HFFc6 (cell line): ENCODE results near the gene XPNPEP2. TPM values are rescaled to one million over a fixed set of nuclear protein-coding genes. Genes with fewer than 3 reads are reported as not detected.

ENCODE experiments used
- DNase-seq: peaks from one replicate; pipeline ENCODE4 v3.0.0-alpha.2; 2018
- H3K27ac Mint-ChIP-seq: 2 replicates; pipeline ENCODE4 v1.8.0; 2020; ENCODE audit warnings: mild to moderate bottlenecking, mixed read lengths
- H3K27me3 Mint-ChIP-seq: 2 replicates; pipeline ENCODE4 v1.8.0; 2021; ENCODE audit warnings: mild to moderate bottlenecking, moderate library complexity, mixed read lengths; ENCODE audit not compliant: insufficient read depth
- H3K36me3 Mint-ChIP-seq: 2 replicates; pipeline ENCODE4 v1.8.0; 2021; ENCODE audit warnings: low read depth, mixed read lengths
- H3K4me1 Mint-ChIP-seq: 2 replicates; pipeline ENCODE4 v1.8.0; 2020; ENCODE audit warnings: low read depth, mixed read lengths
- H3K4me3 Mint-ChIP-seq: 2 replicates; pipeline ENCODE4 v1.8.0; 2020; ENCODE audit warnings: mild to moderate bottlenecking, moderate library complexity, mixed read lengths
- H3K9me3 Mint-ChIP-seq: 2 replicates; pipeline ENCODE4 v1.8.0; 2020; ENCODE audit warnings: mild to moderate bottlenecking, mixed read lengths
- total RNA-seq, 6 experiments: library from RNA; stranded (reverse); fragmentation: NEBNext Ultra II Directional; extraction: Animal tissue kit (Norgen Biotek cat#: 25700); gene quantifications; 2 replicates in 1 of 6; 3 replicates in 5 of 6; pipeline ENCODE4 v1.2.3, GENCODE V29; 2021
- TF ChIP-seq, protein P1 (sequence below): fragments of 200-600 bp; sonication (generic); IDR thresholded peaks from 2 replicates; pipeline ENCODE4 v1.5.0; 2021; ENCODE audit warnings: antibody characterized with exemption, mild to moderate bottlenecking

Gene XPNPEP2
- total RNA-seq, 6 experiments from 2014 or later: not detected

DNA sequence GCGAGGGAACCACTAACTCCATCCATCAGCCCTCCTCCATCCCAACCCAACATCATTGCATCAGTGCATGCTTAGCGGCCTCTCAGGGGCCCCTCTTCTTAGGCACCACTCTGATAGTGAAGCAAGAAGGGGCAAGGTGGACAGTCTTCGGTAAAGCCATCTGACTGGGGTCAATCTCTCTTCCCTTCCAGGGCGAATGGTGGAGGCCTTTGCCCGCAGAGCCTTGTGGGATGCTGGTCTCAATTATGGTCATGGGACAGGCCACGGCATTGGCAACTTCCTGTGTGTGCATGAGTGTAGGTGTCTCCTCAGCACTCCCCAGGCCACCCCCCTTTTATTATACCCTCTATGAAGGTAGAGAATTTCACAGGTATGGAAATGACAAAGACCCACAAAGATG is 22.2 kb downstream of the XPNPEP2 start:
- no peak overlapping the region for H3K27ac Mint-ChIP-seq
- no peaks in the 10 kb centered on the region for H3K9me3 Mint-ChIP-seq
- no peaks in the 10 kb centered on the region for H3K36me3 Mint-ChIP-seq
- peaks cover 2% of the 10 kb centered on the region for H3K27me3 Mint-ChIP-seq
- H3K4me1 Mint-ChIP-seq: peaks cover 12% of the 10 kb centered on the region; the same call in 1 of the 2 replicates
- H3K4me3 Mint-ChIP-seq: no peak overlapping the region
- TF ChIP-seq, protein P1, sequence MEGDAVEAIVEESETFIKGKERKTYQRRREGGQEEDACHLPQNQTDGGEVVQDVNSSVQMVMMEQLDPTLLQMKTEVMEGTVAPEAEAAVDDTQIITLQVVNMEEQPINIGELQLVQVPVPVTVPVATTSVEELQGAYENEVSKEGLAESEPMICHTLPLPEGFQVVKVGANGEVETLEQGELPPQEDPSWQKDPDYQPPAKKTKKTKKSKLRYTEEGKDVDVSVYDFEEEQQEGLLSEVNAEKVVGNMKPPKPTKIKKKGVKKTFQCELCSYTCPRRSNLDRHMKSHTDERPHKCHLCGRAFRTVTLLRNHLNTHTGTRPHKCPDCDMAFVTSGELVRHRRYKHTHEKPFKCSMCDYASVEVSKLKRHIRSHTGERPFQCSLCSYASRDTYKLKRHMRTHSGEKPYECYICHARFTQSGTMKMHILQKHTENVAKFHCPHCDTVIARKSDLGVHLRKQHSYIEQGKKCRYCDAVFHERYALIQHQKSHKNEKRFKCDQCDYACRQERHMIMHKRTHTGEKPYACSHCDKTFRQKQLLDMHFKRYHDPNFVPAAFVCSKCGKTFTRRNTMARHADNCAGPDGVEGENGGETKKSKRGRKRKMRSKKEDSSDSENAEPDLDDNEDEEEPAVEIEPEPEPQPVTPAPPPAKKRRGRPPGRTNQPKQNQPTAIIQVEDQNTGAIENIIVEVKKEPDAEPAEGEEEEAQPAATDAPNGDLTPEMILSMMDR: no peak
- DNase-seq: no peak

DNA sequence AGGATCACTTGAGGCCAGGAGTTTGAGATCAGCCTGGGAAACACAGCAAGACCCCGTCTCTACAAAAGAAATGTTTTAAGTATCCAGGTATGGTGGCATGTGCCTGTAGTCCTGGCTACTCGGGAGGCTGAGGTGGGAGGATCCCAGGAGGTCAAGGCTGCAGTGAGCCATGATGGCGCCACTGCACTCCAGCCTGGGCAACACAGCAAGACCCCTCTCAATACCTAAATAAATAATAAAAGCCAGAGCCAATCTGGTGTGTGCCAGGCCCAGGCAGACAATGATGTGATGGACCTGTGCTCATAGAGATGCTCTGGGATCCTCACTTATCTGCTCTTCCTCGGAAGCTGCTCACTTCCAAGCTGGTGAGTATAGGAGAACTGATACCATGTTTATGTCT is 22.8 kb downstream of the XPNPEP2 start:
- TF ChIP-seq, protein P1: no peak
- Mint-ChIP-seq H3K27ac (no peak overlapping the region), H3K36me3 (no peaks in the 10 kb centered on the region), H3K9me3 (no peaks in the 10 kb centered on the region), H3K4me1 (peaks cover 12% of the 10 kb centered on the region; the same call in 1 of the 2 replicates), H3K4me3 (no peak overlapping the region), H3K27me3 (peaks cover 2% of the 10 kb centered on the region)
- no peak for DNase-seq

DNA sequence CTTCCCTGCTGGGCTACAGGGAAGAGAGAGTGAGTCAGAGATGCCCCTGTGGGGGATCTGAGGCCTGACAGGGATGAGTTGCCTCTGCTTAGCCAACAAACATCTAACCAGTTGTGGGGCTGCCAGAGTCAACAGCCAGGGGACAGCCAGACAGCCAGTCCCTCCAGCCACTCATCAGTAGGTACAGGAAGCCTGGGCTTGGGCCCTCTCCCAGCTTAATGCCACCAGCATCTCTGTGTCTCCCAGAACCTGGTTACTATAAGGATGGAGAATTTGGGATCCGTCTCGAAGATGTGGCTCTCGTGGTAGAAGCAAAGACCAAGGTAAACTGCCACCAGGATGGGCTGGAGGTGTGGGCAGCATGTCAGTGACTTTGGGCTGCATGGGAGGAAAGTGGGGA is 23.7 kb downstream of the XPNPEP2 start:
- H3K4me3 Mint-ChIP-seq: no peak overlapping the region
- TF ChIP-seq, protein P1: no peak
- H3K36me3 Mint-ChIP-seq: no peaks in the 10 kb centered on the region
- peaks cover 2% of the 10 kb centered on the region for H3K27me3 Mint-ChIP-seq
- H3K9me3 Mint-ChIP-seq: no peaks in the 10 kb centered on the region
- no peak for DNase-seq
- H3K27ac Mint-ChIP-seq: no peak overlapping the region
- H3K4me1 Mint-ChIP-seq: peaks cover 12% of the 10 kb centered on the region; the same call in 1 of the 2 replicates

DNA sequence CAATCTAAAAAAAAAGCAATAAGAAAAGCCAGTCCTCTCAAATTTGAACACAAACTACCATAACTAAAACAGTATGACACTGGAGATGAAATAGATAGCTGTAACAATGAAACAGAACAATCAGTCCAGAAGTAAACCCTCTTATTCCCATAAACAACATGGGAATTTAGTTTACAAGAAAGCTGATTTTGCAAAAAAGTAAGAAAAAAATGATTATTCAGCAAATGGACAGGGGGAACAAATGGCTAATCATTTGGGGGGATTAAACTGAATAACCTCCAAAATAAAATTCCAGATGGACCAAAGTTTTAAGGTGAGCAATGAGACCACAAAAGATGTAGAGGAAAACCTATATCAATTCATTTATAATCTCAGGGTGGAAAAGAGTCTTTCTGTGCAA is 24.9 kb downstream of the XPNPEP2 start:
- Mint-ChIP-seq H3K4me1 (peaks cover 12% of the 10 kb centered on the region; the same call in 1 of the 2 replicates), H3K27me3 (peaks cover 4% of the 10 kb centered on the region), H3K36me3 (no peaks in the 10 kb centered on the region), H3K9me3 (no peaks in the 10 kb centered on the region), H3K27ac (no peak overlapping the region), H3K4me3 (no peak overlapping the region)
- DNase-seq: no peak
- TF ChIP-seq, protein P1: no peak

DNA sequence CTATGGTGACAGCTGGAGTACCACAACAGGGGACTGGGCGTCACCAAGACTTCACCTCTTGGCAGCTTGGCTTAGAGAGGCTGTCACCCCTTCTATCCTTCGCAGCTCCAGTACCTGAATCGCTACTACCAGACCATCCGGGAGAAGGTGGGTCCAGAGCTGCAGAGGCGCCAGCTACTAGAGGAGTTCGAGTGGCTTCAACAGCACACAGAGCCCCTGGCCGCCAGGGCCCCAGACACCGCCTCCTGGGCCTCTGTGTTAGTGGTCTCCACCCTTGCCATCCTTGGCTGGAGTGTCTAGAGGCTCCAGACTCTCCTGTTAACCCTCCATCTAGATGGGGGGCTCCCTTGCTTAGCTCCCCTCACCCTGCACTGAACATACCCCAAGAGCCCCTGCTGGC is 29.4 kb downstream of the XPNPEP2 start:
- no peak overlapping the region for H3K27ac Mint-ChIP-seq
- TF ChIP-seq, protein P1: no peak
- no peaks in the 10 kb centered on the region for H3K36me3 Mint-ChIP-seq
- H3K4me3 Mint-ChIP-seq: no peak overlapping the region
- H3K4me1 Mint-ChIP-seq: no peaks in the 10 kb centered on the region
- no peaks in the 10 kb centered on the region for H3K9me3 Mint-ChIP-seq
- DNase-seq: no peak
- H3K27me3 Mint-ChIP-seq: peaks cover 4% of the 10 kb centered on the region
